ENCODE results near the gene CXXC5.

DNA sequence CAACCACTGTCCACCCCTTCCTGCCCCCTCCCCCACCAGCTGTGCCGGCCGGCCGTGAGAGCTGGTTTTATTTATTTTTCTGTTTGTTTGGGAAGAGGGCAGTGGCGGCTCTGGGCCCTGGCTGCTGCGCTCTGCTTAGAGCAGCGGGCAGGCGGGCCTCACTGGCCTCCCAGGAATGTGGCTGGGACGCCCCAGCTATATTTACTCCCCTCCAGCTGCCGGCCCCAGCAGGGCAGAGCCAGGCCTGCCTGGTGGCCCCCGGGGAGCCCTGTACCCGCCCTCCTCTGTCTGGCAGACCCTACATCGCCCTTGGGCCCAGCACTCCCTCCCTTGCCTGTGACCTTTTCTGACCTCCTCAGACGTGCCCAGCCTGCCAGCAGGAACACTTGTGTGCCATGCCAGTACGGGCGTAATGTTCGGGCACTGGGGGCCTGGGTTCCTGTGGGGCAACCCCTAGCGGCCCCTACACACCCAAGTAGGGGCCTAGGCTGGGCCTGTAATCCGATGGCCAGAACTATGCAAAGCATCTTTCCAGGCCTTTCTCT, 7.7 kb downstream of the CXXC5 start:
- TF ChIP-seq, protein P1, sequence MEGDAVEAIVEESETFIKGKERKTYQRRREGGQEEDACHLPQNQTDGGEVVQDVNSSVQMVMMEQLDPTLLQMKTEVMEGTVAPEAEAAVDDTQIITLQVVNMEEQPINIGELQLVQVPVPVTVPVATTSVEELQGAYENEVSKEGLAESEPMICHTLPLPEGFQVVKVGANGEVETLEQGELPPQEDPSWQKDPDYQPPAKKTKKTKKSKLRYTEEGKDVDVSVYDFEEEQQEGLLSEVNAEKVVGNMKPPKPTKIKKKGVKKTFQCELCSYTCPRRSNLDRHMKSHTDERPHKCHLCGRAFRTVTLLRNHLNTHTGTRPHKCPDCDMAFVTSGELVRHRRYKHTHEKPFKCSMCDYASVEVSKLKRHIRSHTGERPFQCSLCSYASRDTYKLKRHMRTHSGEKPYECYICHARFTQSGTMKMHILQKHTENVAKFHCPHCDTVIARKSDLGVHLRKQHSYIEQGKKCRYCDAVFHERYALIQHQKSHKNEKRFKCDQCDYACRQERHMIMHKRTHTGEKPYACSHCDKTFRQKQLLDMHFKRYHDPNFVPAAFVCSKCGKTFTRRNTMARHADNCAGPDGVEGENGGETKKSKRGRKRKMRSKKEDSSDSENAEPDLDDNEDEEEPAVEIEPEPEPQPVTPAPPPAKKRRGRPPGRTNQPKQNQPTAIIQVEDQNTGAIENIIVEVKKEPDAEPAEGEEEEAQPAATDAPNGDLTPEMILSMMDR (IDR thresholded peaks at IDR 0.05): no peak
- TF ChIP-seq ZFX (IDR thresholded peaks at IDR 0.05; ENCODE audit: borderline replicate concordance): no peak
